GM21737 (cell line): ENCODE measurements around the gene ITPR2.

ENCODE experiments used
- ATAC-seq: cut with Tn5 transposase; IDR thresholded peaks from one replicate; pipeline ENCODE4 v1.9.1; 2021; ENCODE audit warnings: mild to moderate bottlenecking, moderate library complexity; ENCODE audit not compliant: unreplicated experiment

Gene ITPR2

DNA sequence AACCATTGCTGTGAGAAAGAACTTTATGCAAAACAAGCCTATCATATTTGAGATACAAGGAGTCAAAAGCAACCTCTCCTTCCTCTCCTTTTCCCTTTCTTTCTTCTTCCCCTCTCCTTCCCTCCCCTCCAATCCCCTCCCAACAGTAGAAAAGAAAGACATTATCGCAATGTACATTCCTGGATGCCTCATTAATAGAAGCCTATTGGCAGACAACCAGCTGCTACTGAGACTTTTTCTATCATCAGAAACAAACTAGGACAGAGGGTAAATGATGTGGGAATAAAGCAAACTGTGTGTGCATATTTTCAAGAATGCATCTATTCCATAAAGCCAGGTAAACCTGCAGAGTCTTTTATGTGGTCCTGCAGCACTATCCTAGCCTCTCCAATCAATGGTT, 237.2 kb downstream of the ITPR2 start:
- ATAC-seq, result no peak

DNA sequence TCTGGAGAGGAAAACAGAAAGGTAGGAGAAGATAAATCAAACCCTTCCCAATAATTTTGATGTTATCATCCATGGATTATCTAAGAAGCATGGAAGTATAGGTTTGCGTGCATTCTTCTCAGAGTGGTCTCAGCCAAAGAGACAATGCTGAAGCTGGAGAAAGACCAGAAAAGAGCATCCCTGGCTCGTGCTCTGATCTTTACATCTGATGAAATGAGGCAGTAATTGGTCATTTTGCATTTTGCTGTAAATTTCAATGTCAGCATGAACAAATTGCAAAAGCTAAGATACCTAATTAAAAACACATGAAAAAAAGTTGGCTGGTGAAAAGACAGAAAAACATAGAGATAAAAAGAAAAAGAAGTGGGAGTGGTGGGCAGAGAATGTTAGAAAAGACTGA, 252.4 kb downstream of the ITPR2 start:
- ATAC-seq, result no peak

- no peak for ATAC-seq
Observed at GRCh38 chr12:26576266-26576665, 256.7 kb downstream of the ITPR2 start.

GRCh38 chr12:26573225-26573909, 259.6 kb downstream of the ITPR2 start:
- ATAC-seq, result no peak

- no peak for ATAC-seq
Observed at GRCh38 chr12:26572137-26572536, 260.9 kb downstream of the ITPR2 start.

GRCh38 chr12:26571560-26571959, 261.4 kb downstream of the ITPR2 start:
- no peak for ATAC-seq

- ATAC-seq, result no peak
Observed at GRCh38 chr12:26567126-26567525, 265.9 kb downstream of the ITPR2 start.

- no peak for ATAC-seq
Observed at GRCh38 chr12:26566675-26567074, 266.3 kb downstream of the ITPR2 start.

- no peak for ATAC-seq
Observed at GRCh38 chr12:26566186-26566585, 266.8 kb downstream of the ITPR2 start.

DNA sequence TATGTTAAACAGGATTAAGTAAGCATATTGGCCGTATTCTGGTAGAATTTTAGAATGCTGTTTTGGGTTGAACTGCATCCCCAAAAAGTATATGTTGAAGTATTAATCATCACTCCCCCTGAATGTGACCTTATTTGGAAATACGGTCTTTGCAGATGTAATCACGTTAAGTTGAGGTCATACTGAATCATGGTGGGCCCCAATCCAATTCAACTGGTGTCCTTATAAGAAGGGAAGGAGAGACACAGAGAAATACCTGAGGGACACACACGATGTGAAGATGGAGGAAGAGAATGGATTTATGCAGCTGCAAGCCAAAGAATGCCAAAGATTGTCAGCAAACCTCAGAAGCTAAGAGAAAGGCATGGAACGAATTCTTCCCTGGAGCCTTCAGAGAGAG, 268.6 kb downstream of the ITPR2 start:
- ATAC-seq, result no peak

DNA sequence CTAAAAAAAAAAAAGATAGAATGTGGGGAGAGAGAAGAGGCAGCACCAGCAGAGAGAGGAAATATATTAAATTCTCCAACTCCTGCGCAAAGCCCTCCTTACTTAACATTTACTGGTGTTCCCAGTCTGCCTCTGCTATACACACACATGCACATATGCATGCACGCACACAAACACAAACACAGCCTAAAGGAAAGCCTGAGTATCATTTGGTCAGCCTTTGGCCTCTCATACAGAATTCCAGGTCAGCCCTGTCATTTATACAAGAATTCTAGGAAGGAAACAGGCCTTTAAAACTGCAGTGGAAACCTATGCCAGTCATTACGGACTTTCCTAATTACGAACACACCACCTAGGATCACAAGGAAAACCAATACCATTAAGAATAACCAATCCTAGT, 269.4 kb downstream of the ITPR2 start:
- ATAC-seq, result no peak

DNA sequence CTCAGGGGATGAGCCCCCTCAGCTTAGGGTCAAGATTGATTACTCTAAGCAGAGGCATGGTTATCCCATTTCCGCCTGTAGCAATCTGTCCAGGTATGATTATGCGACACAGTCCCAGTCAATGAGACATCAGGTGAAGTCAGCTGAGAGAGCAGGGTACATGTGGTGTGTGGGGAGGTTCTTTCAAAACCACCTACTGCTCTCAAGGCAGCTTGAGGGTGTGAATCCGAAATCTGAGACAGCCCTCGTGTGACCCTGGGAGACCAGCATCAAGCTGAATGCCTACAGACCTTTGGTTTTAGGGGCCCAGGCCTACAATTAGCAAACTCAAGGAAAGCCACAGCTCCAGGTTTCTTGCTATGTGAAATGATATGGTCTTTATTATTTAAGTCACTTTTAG, 275.7 kb downstream of the ITPR2 start:
- no peak for ATAC-seq

- no peak for ATAC-seq
Observed at GRCh38 chr12:26556916-26557315, 276.1 kb downstream of the ITPR2 start.

DNA sequence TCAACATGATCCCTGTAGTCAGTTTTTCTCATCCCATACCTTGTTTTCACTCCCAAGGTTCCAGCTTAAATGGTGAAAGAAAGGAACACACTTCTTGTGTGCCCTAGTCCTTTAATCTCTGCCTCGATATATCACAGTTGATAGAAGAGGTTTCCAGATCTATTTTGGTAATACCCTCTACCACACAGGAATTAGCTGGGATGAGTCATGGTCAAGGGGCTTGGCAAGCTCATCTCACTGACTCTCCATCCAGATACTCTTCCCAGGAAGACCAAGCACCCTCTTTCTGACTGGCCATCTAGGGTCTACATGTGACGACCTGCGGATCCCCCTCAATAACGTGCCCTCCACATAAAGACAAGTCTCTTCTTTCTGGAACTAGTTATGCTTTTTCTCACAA, 277.9 kb downstream of the ITPR2 start:
- ATAC-seq, result no peak

DNA sequence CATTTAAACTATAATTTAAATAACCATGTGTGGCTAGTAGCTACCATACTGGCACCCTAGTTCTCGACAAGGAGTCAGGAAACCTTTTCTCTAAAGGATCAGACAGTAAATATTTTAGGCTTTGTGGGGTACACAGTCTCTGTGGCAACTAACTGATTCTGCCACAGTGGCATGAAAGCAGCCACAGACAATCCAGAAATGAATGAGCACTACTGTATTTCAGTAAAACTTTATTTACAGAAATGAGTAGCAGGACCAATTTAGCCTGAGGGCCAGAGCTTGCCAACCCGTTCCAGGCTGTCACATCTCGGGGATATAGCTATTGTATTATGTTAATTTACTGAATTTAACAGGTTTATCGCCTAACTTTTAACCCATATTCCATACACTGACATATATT, 278.7 kb downstream of the ITPR2 start:
- ATAC-seq, result no peak

- ATAC-seq, result no peak
Observed at GRCh38 chr12:26551385-26551784, 281.6 kb downstream of the ITPR2 start.

- ATAC-seq, result no peak
Observed at GRCh38 chr12:26548227-26548626, 284.8 kb downstream of the ITPR2 start.

- ATAC-seq, result no peak
Observed at GRCh38 chr12:26546535-26547314, 286.3 kb downstream of the ITPR2 start.

GRCh38 chr12:26539131-26539530, 293.9 kb downstream of the ITPR2 start:
- no peak for ATAC-seq

DNA sequence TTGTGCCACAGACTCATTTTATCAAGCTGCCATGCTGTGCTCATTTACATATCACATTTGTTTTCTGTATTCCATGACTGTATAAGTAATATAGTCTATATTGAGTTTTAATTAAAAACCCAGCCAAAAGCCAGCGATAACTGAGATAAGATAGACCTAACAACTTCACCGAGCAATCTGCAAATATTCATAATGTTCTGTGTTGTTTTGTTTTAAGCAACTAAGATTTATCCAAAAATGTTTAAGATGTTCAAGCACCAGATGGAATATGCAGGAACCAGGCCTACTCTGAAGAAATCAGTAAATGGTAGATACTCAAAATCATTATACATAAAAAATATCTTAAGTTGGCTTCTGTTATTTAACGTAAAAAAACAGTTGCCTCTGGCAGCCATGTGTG, 295.3 kb downstream of the ITPR2 start:
- ATAC-seq, result no peak

DNA sequence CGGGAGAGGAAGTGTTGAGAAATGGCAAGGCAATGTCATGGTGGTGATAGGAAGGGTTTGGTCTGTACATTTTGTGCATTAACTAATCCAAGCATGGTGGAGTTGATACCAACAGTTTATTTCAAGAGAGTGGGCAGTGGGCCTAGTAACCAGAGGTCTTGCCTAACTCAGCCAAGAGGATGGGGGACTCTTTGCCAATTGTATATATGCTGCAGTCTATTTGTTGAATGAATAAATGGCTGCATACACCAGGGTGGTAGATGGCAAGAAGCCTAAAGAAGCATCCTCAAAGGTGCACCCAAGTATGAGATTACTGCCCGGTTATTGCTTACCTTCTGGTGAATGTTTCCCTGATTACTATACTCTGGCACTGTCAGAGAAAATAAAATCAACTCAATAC, 295.9 kb downstream of the ITPR2 start:
- no peak for ATAC-seq

DNA sequence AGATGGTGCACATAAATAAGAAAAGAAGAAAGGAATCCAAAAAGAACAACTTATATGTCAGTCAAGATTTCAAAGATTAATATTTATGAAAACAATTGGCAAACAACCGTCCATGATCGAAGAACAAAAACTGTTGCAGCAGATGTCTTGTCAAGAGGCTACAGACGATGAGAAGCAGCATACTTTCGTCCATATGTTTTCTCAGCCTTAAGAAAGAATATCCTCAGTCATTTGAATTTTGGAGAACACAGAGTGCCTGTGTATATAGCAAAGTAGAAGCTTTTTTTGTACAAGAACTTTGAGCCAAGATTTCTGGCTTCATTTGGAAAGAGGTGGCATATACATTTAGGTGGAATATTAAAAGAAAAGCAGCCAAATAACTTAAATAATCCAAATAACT, 297.2 kb downstream of the ITPR2 start:
- no peak for ATAC-seq

DNA sequence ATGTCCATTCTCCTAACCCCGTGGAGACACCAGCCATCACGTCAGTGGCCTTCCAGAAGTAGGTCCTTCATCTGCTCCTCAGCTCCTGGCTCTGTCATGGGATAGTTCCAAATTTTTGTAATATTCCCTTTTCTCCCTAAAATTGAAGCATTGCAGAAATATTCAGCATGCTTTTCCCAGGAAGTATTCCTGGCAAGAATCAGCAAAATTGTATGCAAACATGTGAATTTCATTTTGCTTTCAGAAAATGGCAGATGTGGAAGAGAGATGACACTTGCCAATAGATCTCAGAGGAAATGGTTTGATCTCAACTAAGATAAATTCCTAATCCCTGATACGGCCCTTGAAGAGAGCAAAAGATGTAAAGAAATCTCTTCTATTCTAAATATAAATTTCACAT, 298.9 kb downstream of the ITPR2 start:
- no peak for ATAC-seq
